HepG2 (cell line): Measurements from ENCODE around the gene YPEL4. TPM values are rescaled to one million over a fixed set of nuclear protein-coding genes. Genes with fewer than 3 reads are reported as not detected.

Source experiments
- ATAC-seq: fragments of 200-7000 bp; cut with Tn5 transposase; 3 replicates; pipeline ENCODE4 v1.9.1; 2020; ENCODE audit warnings: mild to moderate bottlenecking, moderate library complexity
- BruUV-seq: library from RNA; stranded (reverse); fragments of 400-500 nt; replicated peaks from 2 replicates; lab custom pipeline; 2021; lab: Mats Ljungman, UMichigan
- CTCF ChIA-PET: fragments of 300-600 bp; formaldehyde crosslinking; extraction: SDS; loops from one replicate; lab custom pipeline; 2021; ENCODE audit warnings: low total read pairs, inconsistent platforms, low intra/inter-chr PET ratio; lab: Yijun Ruan, JAX
- POLR2A ChIA-PET: fragments of 350-600 bp; sonication (Branson Sonifier 250); formaldehyde crosslinking; loops from one replicate; lab custom pipeline; 2020; ENCODE audit warnings: antibody characterized with exemption, inconsistent platforms; lab: Yijun Ruan, JAX
- DNase-seq: peaks from one replicate; pipeline ENCODE4 v3.0.0-alpha.2; 2015; ENCODE audit warnings: low spot score
- FAIRE-seq: peaks from 3 replicates; lab custom pipeline; 2011; peaks lifted over from hg19 to GRCh38; lab: Jason Lieb, UNC
- H2AFZ ChIP-seq: one replicate; pipeline ENCODE4 v1.6.1; 2011; ENCODE audit warnings: low read length, inconsistent platforms
- H3K27ac ChIP-seq: fragments of 300-600 bp; 3 replicates; pipeline ENCODE4 v1.8.0; 2011; ENCODE audit warnings: mixed run types, mild to moderate bottlenecking, mixed read lengths, low read length, inconsistent platforms; ENCODE audit not compliant: insufficient read depth; ENCODE audit errors: extremely low read length
- H3K27me3 ChIP-seq, 2 experiments: fragments of 200-600 bp in 1 of 2; 2 replicates in 1 of 2; 3 replicates in 1 of 2; pipeline versions ENCODE4 v1.6.0 to v1.8.0; 2011; ENCODE audit warnings: low read length in 2 of 2, mild to moderate bottlenecking in 2 of 2, moderate library complexity in 2 of 2, inconsistent platforms in 1 of 2; ENCODE audit not compliant: insufficient read depth in 2 of 2, control insufficient read depth in 1 of 2
- H3K36me3 ChIP-seq, 2 experiments: fragments of 200-600 bp in 1 of 2; replicated peaks in 1 of 2; 2 replicates in 1 of 2; 3 replicates in 1 of 2; pipeline versions ENCODE4 v1.5.1 to v1.8.0; 2011; ENCODE audit warnings: low read length in 2 of 2, inconsistent platforms in 1 of 2; ENCODE audit not compliant: insufficient read depth in 2 of 2, control insufficient read depth in 1 of 2
- H3K4me1 ChIP-seq: 2 replicates; pipeline ENCODE4 v1.5.1; 2012; ENCODE audit warnings: low read length, inconsistent platforms; ENCODE audit not compliant: insufficient read depth
- H3K4me2 ChIP-seq: 2 replicates; pipeline ENCODE4 v1.6.0; 2011; ENCODE audit warnings: low read depth, low read length, inconsistent platforms
- H3K4me3 ChIP-seq, 3 experiments: fragments of 200-600 bp in 1 of 3; sonication (generic), shearing (Covaris generic) in 1 of 3; replicated peaks in 1 of 3; 2 replicates each; pipeline ENCODE4 v1.5.1; 2011 to 2016; ENCODE audit warnings: low read length in 3 of 3, inconsistent platforms in 2 of 3, low read depth in 2 of 3, mild to moderate bottlenecking in 2 of 3, control low read depth in 1 of 3, mixed read lengths in 1 of 3; ENCODE audit not compliant: insufficient read depth in 1 of 3
- H3K79me2 ChIP-seq: one replicate; pipeline ENCODE4 v1.6.1; 2011; ENCODE audit warnings: low read length, inconsistent platforms; ENCODE audit not compliant: insufficient read depth
- H3K9ac ChIP-seq: 2 replicates; pipeline ENCODE4 v1.6.0; 2011; ENCODE audit warnings: mild to moderate bottlenecking, low read depth, low read length, inconsistent platforms; ENCODE audit not compliant: insufficient read depth
- H3K9me3 ChIP-seq: 2 replicates; pipeline ENCODE4 v1.5.1; 2012; ENCODE audit warnings: mild to moderate bottlenecking, low read length
- H4K20me1 ChIP-seq: 2 replicates; pipeline ENCODE4 v1.6.0; 2011; ENCODE audit warnings: inconsistent platforms, mild to moderate bottlenecking, low read length, moderate library complexity; ENCODE audit not compliant: insufficient read depth
- FOXA1 ChIP-seq, 2 experiments: fragments of 450-650 bp in 1 of 2; sonication (generic) in 1 of 2; formaldehyde crosslinking in 1 of 2; IDR thresholded peaks; 2 replicates each; pipeline versions ENCODE4 v1.4.0 to v1.6.1; 2016 to 2020; ENCODE audit warnings: missing genetic modification reagents in 1 of 2
- GATA4 ChIP-seq: sonication (generic); IDR thresholded peaks from 2 replicates; pipeline ENCODE4 v1.6.1; 2016; ENCODE audit warnings: antibody characterized with exemption, low read depth, borderline replicate concordance
- MXD4 ChIP-seq: IDR thresholded peaks from 2 replicates; pipeline ENCODE4 v1.6.1; 2016; ENCODE audit warnings: mild to moderate bottlenecking, missing biosample characterization, missing genetic modification reagents
- NR2F1 ChIP-seq, 2 experiments: fragments of 450-650 bp in 1 of 2; formaldehyde crosslinking in 1 of 2; IDR thresholded peaks; 2 replicates each; pipeline versions ENCODE4 v1.5.0 to v1.6.1; 2016 to 2020; ENCODE audit warnings: mild to moderate bottlenecking in 1 of 2, missing compliant biosample characterization in 1 of 2, missing genetic modification reagents in 1 of 2, moderate library complexity in 1 of 2
- NR2F2 ChIP-seq: IDR thresholded peaks from 2 replicates; pipeline ENCODE4 v1.6.1; 2012; ENCODE audit warnings: low read depth, inconsistent platforms, borderline replicate concordance
- PTBP1 ChIP-seq: fragments of 200-400 bp; formaldehyde crosslinking; IDR thresholded peaks from 2 replicates; pipeline ENCODE4 v1.6.1; 2018; ENCODE audit warnings: low read length, low read depth; ENCODE audit not compliant: poor library complexity, severe bottlenecking
- SIX4 ChIP-seq: sonication (generic); formaldehyde crosslinking; IDR thresholded peaks from 2 replicates; pipeline ENCODE4 v1.4.0; 2020; ENCODE audit warnings: missing genetic modification reagents
- SP140L ChIP-seq: sonication (generic); formaldehyde crosslinking; IDR thresholded peaks from 2 replicates; pipeline ENCODE4 v1.4.0; 2020; ENCODE audit warnings: missing genetic modification reagents, borderline replicate concordance
- THAP8 ChIP-seq: sonication (generic); formaldehyde crosslinking; IDR thresholded peaks from 2 replicates; pipeline ENCODE4 v1.5.1; 2020; ENCODE audit warnings: missing genetic modification reagents, mild to moderate bottlenecking, borderline replicate concordance
- TRAFD1 ChIP-seq: sonication (generic); formaldehyde crosslinking; IDR thresholded peaks from 2 replicates; pipeline ENCODE4 v1.5.1; 2020; ENCODE audit warnings: missing genetic modification reagents, mild to moderate bottlenecking, borderline replicate concordance
- ZEB1 ChIP-seq: IDR thresholded peaks from 2 replicates; pipeline ENCODE4 v1.6.1; 2012; ENCODE audit warnings: mild to moderate bottlenecking, low read depth, inconsistent platforms; ENCODE audit not compliant: insufficient replicate concordance
- ZNF24 ChIP-seq: fragments of 450-650 bp; IDR thresholded peaks from 2 replicates; pipeline ENCODE4 v1.6.1; 2017; ENCODE audit warnings: antibody characterized with exemption, mild to moderate bottlenecking
- ZNF382 ChIP-seq: sonication (generic); formaldehyde crosslinking; IDR thresholded peaks from 2 replicates; pipeline ENCODE4 v1.5.0; 2020; ENCODE audit warnings: missing genetic modification reagents, mild to moderate bottlenecking, borderline replicate concordance
- ZNF460 ChIP-seq: sonication (generic); formaldehyde crosslinking; IDR thresholded peaks from 2 replicates; pipeline ENCODE4 v1.5.1; 2020; ENCODE audit warnings: missing genetic modification reagents, mild to moderate bottlenecking, borderline replicate concordance
- ZNF652 ChIP-seq: IDR thresholded peaks from 2 replicates; pipeline ENCODE4 v1.6.1; 2016; ENCODE audit warnings: low read depth, borderline replicate concordance
- ZNF777 ChIP-seq: sonication (generic); formaldehyde crosslinking; IDR thresholded peaks from 2 replicates; pipeline ENCODE4 v1.4.0; 2020; ENCODE audit warnings: missing genetic modification reagents
- ZSCAN31 ChIP-seq: sonication (generic); formaldehyde crosslinking; IDR thresholded peaks from 2 replicates; pipeline ENCODE4 v1.5.0; 2020; ENCODE audit warnings: low read depth, mild to moderate bottlenecking, missing genetic modification reagents
- WGBS: methylation state at CpG from one replicate; pipeline ENCODE4 v1.1.6; 2017; ENCODE audit warnings: low lambda C conversion rate; 5-methylcytosine and 5-hydroxymethylcytosine counted together
- in situ Hi-C: cut with HindIII; loops from 2 replicates; pipeline ENCODE4 v1.10.0; 2017; ENCODE audit warnings: low pct_unique_long_range_greater_than_20kb; ENCODE audit not compliant: extremely low pct_ligation_motif_present
- intact Hi-C: fragments of 100-400 bp; cut with micrococcal nuclease; formaldehyde crosslinking; loops from one replicate; pipeline ENCODE4 v1.10.0; 2022; ENCODE audit not compliant: unreplicated experiment
- polyA plus RNA-seq, 8 experiments: library from polyadenylated mRNA; depleted of rRNA in 3 of 8; stranded (reverse) in 7 of 8; unstranded in 1 of 8; fragments of >200 nt; fragmentation: Illumina TruSeq in 4 of 8; extraction: Trizol in 4 of 8; gene quantifications; 2 replicates each; pipeline versions ENCODE4 v1.2.1 to v1.2.3, GENCODE V29; 2011 to 2016; ENCODE audit warnings: low read depth in 4 of 8, missing spikeins in 1 of 8, mixed read lengths in 1 of 8; ENCODE audit not compliant: insufficient read depth in 1 of 8
- total RNA-seq, 5 experiments: library from RNA; depleted of rRNA; stranded (reverse); fragments of >200 nt; fragmentation: Illumina TruSeq; extraction: Trizol; gene quantifications; 2 replicates each; pipeline ENCODE4 v1.2.3, GENCODE V29; 2016; ENCODE audit warnings: low read depth in 1 of 5

YPEL4 gene
- total and polyA plus RNA-seq, 2 of the 13 experiments (the other 11 are each of a cell fraction or from before 2014, with no cell fraction given), result 0.04 TPM; not detected in 1

- 79% methylated on average over 1 of the region's 1 CpG for WGBS
- in situ Hi-C loops (no loop called here), intact Hi-C loops (no loop called here)
- H2AFZ ChIP-seq, result no peak overlapping the region
- no peak overlapping the region for H3K9ac ChIP-seq
- H3K36me3 ChIP-seq, result no peaks in the 10 kb centered on the region
- H3K27me3 ChIP-seq, result no peaks in the 10 kb centered on the region
- H3K79me2 ChIP-seq, result no peaks in the 10 kb centered on the region
- no peak overlapping the region for H3K27ac ChIP-seq
- H3K9me3 ChIP-seq, result peaks cover 16% of the 10 kb centered on the region
- no peak for ATAC-seq
- TF ChIP-seq PTBP1, result no peak
- TF ChIP-seq SP140L (CRISPR knock-in tag), result no peak
- no peak for TF ChIP-seq ZNF382 (CRISPR knock-in tag)
- no peak for TF ChIP-seq ZSCAN31 (CRISPR knock-in tag)
- TF ChIP-seq TRAFD1 (CRISPR knock-in tag), result no peak
- TF ChIP-seq ZNF777, result no peak
- no peak for TF ChIP-seq SIX4 (CRISPR knock-in tag)
- no peak for TF ChIP-seq ZEB1
- no peak for TF ChIP-seq NR2F2
- no peak for TF ChIP-seq GATA4
- TF ChIP-seq FOXA1 (IDR thresholded peaks at IDR 0.05), result no peak
- no peak for TF ChIP-seq FOXA1 (CRISPR knock-in tag; IDR thresholded peaks at IDR 0.05)
- TF ChIP-seq ZNF652, result no peak
- no peak for TF ChIP-seq ZNF24
- TF ChIP-seq MXD4, result no peak
- no peak for TF ChIP-seq NR2F1 (CRISPR knock-in tag; IDR thresholded peaks at IDR 0.05)
- TF ChIP-seq ZNF460 (CRISPR knock-in tag), result no peak
- TF ChIP-seq THAP8 (CRISPR knock-in tag), result no peak
- H3K4me1 ChIP-seq, result no peaks in the 10 kb centered on the region
- no peak overlapping the region for H3K4me3 ChIP-seq
- H3K4me2 ChIP-seq, result no peak overlapping the region
- no peaks in the 10 kb centered on the region for H4K20me1 ChIP-seq
- FAIRE-seq, result no peak
- no peak for DNase-seq
- POLR2A ChIA-PET, result no interaction called here
- CTCF ChIA-PET, result no interaction called here
- BruUV-seq, result no TSS peak
Observed at GRCh38 chr11:57615308-57615707, 34.4 kb downstream of the YPEL4 start.
